ENCODE measurements around the gene VEGFB.
A peak's percentile ranks its signal among the peaks of the same experiment; 100 is the strongest.

The VEGFB gene

GRCh38 chr11:64222651-64223000 lies 11.8 kb upstream of the VEGFB start:
- Histone ChIP-seq H3K27ac (ENCODE audit: low read length) (no peak overlapping the region), H3K4me2 (ENCODE audit: insufficient read depth, low read length) (no peak overlapping the region), H3K4me3 (ENCODE audit: low read depth in 1 of 2, low read length in 2 of 2) (no peak overlapping the region), H3K27me3 (ENCODE audit: insufficient read depth, low read length, poor library complexity) (no peaks in the 10 kb centered on the region), H3K79me2 (ENCODE audit: insufficient read depth, low read length) (peaks cover 34% of the 10 kb centered on the region), H3K9ac (ENCODE audit: low read depth, low read length) (no peak overlapping the region), H3K4me1 (ENCODE audit: insufficient read depth, low read length) (peaks cover 33% of the 10 kb centered on the region), H2AFZ (ENCODE audit: low read depth, low read length) (no peak overlapping the region), H4K20me1 (ENCODE audit: insufficient read depth, low read length) (peaks cover 11% of the 10 kb centered on the region), H3K36me3 (ENCODE audit: insufficient read depth, low read length) (peaks cover 59% of the 10 kb centered on the region), H3K9me3 (ENCODE audit: insufficient read depth, low read length, severe bottlenecking) (no peaks in the 10 kb centered on the region)
- TF ChIP-seq CTCF (IDR thresholded peaks at IDR 0.05; ENCODE audit: borderline replicate concordance, extremely low read depth, low read length, poor library complexity, severe bottlenecking) (no peak), EZH2 (IDR thresholded peaks at IDR 0.05; ENCODE audit: borderline replicate concordance, low read depth, low read length, severe bottlenecking) (no peak)
- ATAC-seq (ENCODE audit: insufficient read depth, low read depth) = no peak
- no peak for DNase-seq

- H3K36me3 ChIP-seq (ENCODE audit: insufficient read depth, low read length) = peaks cover 57% of the 10 kb centered on the region
- H3K4me1 ChIP-seq (ENCODE audit: insufficient read depth, low read length) = peaks cover 37% of the 10 kb centered on the region
- H4K20me1 ChIP-seq (ENCODE audit: insufficient read depth, low read length) = peaks cover 11% of the 10 kb centered on the region
- DNase-seq (no peak), ATAC-seq (ENCODE audit: insufficient read depth, low read depth) (no peak)
- H3K4me3 ChIP-seq (ENCODE audit: low read depth in 1 of 2, low read length in 2 of 2) = no peak overlapping the region
- H3K9me3 ChIP-seq (ENCODE audit: insufficient read depth, low read length, severe bottlenecking) = no peaks in the 10 kb centered on the region
- H3K27ac ChIP-seq (ENCODE audit: low read length) = no peak overlapping the region
- peaks cover 35% of the 10 kb centered on the region for H3K79me2 ChIP-seq (ENCODE audit: insufficient read depth, low read length)
- no peak overlapping the region for H2AFZ ChIP-seq (ENCODE audit: low read depth, low read length)
- no peak overlapping the region for H3K9ac ChIP-seq (ENCODE audit: low read depth, low read length)
- no peak overlapping the region for H3K4me2 ChIP-seq (ENCODE audit: insufficient read depth, low read length)
- no peaks in the 10 kb centered on the region for H3K27me3 ChIP-seq (ENCODE audit: insufficient read depth, low read length, poor library complexity)
- TF ChIP-seq CTCF (IDR thresholded peaks at IDR 0.05; ENCODE audit: borderline replicate concordance, extremely low read depth, low read length, poor library complexity, severe bottlenecking) = no peak
- no peak for TF ChIP-seq EZH2 (IDR thresholded peaks at IDR 0.05; ENCODE audit: borderline replicate concordance, low read depth, low read length, severe bottlenecking)
Observed at GRCh38 chr11:64223001-64223651, 11.3 kb upstream of the VEGFB start.

GRCh38 chr11:64224151-64224890 lies 10.1 kb upstream of the VEGFB start:
- H3K9ac ChIP-seq (ENCODE audit: low read depth, low read length) = peak overlapping the region; percentile 75
- peak overlapping the region; percentile 10; the same call in 1 of the 2 replicates for H3K27ac ChIP-seq (ENCODE audit: low read length)
- peaks cover 45% of the 10 kb centered on the region for H3K4me1 ChIP-seq (ENCODE audit: insufficient read depth, low read length)
- ATAC-seq (ENCODE audit: insufficient read depth, low read depth) (no peak), DNase-seq (no peak)
- no peak overlapping the region for H2AFZ ChIP-seq (ENCODE audit: low read depth, low read length)
- no peak for TF ChIP-seq CTCF (IDR thresholded peaks at IDR 0.05; ENCODE audit: borderline replicate concordance, extremely low read depth, low read length, poor library complexity, severe bottlenecking)
- peaks cover 11% of the 10 kb centered on the region for H4K20me1 ChIP-seq (ENCODE audit: insufficient read depth, low read length)
- H3K79me2 ChIP-seq (ENCODE audit: insufficient read depth, low read length) = peaks cover 37% of the 10 kb centered on the region
- peak overlapping the region; percentile 96 for H3K4me2 ChIP-seq (ENCODE audit: insufficient read depth, low read length)
- H3K4me3 ChIP-seq (ENCODE audit: low read depth in 1 of 2, low read length in 2 of 2) = peak overlapping the region in 1 of 2 experiments; percentile 81; a peak in 2 of 4 replicates
- H3K27me3 ChIP-seq (ENCODE audit: insufficient read depth, low read length, poor library complexity) = no peaks in the 10 kb centered on the region
- peaks cover 51% of the 10 kb centered on the region for H3K36me3 ChIP-seq (ENCODE audit: insufficient read depth, low read length)
- H3K9me3 ChIP-seq (ENCODE audit: insufficient read depth, low read length, severe bottlenecking) = no peaks in the 10 kb centered on the region

Data from DND-41 (cell line).